Stimulated activated naive CD8-positive, alpha-beta T cell treated with anti-CD3 and anti-CD28 coated beads, Interleukin-15, Interleukin-2, amounts not matched to agents 100 ng/mL and 50 ng/mL, for 24 hours (primary cell): ENCODE measurements around the gene RBM38.
"Not testable (repeated sequence)": the region's sequence is repeated elsewhere in the genome, so short reads cannot be mapped to it uniquely, and the experiment has no call there.

Experiments
- H3K27ac Mint-ChIP-seq: one replicate; pipeline ENCODE4 v1.8.0; 2021; ENCODE audit warnings: mild to moderate bottlenecking, mixed read lengths
- H3K27me3 Mint-ChIP-seq: one replicate; pipeline ENCODE4 v1.8.0; 2021; ENCODE audit warnings: mixed read lengths
- H3K36me3 Mint-ChIP-seq: one replicate; pipeline ENCODE4 v1.8.0; 2021; ENCODE audit warnings: low read depth, mixed read lengths
- H3K4me1 Mint-ChIP-seq: one replicate; pipeline ENCODE4 v1.8.0; 2021; ENCODE audit warnings: low read depth, mixed read lengths
- H3K4me3 Mint-ChIP-seq: one replicate; pipeline ENCODE4 v1.8.0; 2021; ENCODE audit warnings: mild to moderate bottlenecking, mixed read lengths
- H3K9me3 Mint-ChIP-seq: one replicate; pipeline ENCODE4 v1.8.0; 2021; ENCODE audit warnings: mixed read lengths

RBM38 gene

DNA sequence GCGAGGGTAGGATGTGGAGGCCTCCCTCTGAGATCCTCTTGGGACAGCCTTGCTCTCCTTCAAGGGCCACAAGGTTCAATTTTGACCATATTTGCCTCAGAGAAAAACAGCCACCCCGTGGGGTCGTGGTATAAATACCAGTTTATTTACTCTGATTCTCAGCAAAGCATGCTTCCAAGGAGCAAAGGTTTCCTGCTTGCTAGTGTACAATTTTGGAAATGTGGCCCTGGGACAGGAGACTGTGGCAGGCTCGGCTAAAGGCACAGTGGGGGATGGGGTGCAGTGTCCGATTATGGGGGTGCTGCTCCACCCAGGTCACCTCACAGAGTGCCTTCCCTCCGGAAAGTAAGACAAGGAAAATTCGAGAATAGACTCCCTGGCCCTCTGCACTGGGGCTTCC, 31.1 kb downstream of the RBM38 start:
- peaks cover 30% of the 10 kb centered on the region for H3K4me1 Mint-ChIP-seq
- H3K36me3 Mint-ChIP-seq = no peaks in the 10 kb centered on the region
- H3K9me3 Mint-ChIP-seq = no peaks in the 10 kb centered on the region
- H3K4me3 Mint-ChIP-seq = no peak overlapping the region
- H3K27ac Mint-ChIP-seq = no peak overlapping the region
- no peaks in the 10 kb centered on the region for H3K27me3 Mint-ChIP-seq

DNA sequence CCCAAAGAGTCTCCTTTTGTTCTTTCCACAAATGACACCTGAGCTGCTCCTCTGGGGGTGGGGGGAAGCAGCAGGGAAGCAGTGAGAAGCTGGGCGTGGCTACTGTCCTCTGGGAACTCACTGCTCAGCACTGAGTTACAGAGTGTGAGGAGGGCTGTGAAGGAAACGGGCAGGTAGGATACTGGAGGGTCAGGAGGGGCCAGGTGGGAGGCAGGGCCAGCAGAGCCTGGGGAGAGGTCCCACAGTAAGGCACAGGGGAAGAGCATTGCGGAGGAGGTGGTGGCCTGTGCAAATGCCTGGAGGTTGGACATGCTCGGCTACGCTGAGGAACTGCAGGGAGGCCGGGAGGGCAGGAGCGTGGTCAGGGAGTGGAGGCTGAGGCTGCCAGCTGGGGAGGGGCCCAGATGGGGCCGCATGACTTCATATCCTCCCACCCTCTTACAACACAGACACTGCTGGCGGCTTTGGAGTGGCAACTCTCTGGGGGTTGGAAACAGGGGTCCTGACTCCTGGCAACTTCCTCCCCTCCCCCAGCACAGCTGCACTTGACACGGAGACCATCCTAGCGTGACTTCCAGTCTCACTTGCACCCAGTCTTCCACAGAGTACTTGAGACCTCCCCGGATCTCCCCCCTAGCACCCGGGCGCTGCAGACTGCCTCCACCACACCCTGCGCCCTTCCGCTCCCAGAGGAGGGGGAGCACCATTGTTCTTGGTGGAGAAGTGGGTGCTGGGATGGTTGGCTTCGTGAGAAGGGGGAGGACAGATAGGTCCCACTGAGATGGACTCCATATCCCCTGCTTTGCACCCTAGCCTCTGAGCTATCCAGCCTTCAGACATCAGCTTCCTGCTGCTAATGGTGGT, 34.2 kb downstream of the RBM38 start:
- Mint-ChIP-seq H3K4me1 (peaks cover 46% of the 10 kb centered on the region), H3K4me3 (no peak overlapping the region), H3K36me3 (no peaks in the 10 kb centered on the region), H3K9me3 (no peaks in the 10 kb centered on the region), H3K27me3 (no peaks in the 10 kb centered on the region), H3K27ac (peak overlapping the region; percentile 38)

DNA sequence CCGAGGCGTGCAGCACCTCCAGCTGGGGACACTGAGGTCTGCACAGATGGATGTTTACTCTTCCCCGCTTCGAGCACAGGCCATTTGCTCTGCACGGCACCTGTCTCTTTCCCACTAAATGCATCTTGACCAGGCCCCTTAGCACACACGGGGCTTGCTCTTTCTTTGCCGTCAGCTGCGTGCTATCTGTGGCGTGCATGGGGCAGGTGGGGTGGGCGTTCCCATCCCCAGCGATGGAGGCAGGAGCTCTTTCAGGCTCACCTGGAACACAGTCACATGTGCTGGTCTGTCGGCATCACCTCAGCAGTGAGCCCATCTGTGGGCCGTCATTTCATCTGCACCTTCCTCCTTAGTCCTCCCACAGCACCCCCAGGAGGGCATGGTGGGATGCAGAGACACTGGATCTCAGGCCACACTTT, 35.1 kb downstream of the RBM38 start:
- H3K27me3 Mint-ChIP-seq = no peaks in the 10 kb centered on the region
- peak overlapping the region; percentile 45 for H3K4me3 Mint-ChIP-seq
- H3K9me3 Mint-ChIP-seq = no peaks in the 10 kb centered on the region
- no peak overlapping the region for H3K27ac Mint-ChIP-seq
- no peaks in the 10 kb centered on the region for H3K36me3 Mint-ChIP-seq
- H3K4me1 Mint-ChIP-seq = peaks cover 52% of the 10 kb centered on the region

DNA sequence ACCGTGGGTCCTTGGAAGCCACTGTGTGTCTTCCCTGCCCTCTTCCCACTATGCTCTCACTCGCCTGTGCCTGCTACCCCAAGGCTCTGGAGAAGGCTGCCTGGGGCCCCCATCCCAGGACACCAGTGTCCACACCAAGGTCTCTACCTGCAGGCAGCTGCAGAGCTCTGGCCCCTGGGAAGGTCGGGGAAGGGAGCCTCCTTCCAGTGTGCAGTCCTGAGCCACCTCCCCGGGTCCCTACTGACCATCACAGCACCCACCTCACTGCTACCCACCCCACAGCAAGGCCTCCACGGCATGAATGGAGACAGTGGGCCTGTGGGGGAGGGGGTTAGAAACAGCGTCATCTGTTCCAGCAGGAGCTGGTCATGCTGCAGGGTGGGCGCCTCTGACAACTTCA, 35.6 kb downstream of the RBM38 start:
- no peaks in the 10 kb centered on the region for H3K9me3 Mint-ChIP-seq
- H3K4me1 Mint-ChIP-seq = peaks cover 57% of the 10 kb centered on the region
- H3K4me3 Mint-ChIP-seq = no peak overlapping the region
- H3K27me3 Mint-ChIP-seq = no peaks in the 10 kb centered on the region
- H3K27ac Mint-ChIP-seq = no peak overlapping the region
- H3K36me3 Mint-ChIP-seq = no peaks in the 10 kb centered on the region

DNA sequence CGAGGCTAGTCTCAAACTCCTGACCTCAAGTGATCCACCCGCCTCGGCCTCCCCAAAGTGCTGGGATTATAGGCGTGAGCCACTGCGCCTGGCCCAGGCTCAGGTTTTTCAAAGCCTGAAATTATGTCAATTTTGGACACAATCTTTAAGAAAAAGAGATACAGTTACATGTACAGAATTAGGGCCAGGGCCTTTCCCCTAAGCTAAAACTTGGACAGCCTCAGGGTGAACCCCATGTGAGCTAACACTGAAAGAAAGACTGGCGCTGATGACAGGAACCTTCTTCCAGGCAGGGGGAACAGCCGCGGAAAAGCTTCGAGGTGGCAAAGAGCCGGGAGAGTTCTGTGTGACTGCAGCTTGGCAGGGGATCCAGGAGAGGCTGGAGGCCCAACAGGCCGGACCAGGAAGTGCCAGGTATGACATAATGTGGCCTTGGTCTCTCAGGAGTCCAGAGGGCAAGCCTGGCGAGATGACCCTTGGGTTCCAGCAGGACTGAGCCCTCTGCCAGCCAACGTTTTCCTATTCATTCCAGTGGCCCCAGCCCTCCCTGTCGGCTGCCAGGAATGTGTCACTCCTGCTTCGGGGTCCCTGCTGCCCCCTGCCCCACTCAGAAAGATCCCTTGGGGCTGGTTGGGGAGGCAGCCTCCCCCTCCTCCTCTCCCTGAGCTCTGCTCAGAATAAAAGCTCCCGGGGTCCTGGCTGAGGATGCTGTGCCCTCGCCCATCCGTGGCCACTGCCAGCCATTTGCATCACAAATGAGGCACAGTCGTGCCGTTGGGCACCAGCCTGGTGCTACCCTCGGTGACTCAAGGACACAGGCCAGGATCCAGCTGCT, 37.3 kb downstream of the RBM38 start:
- Mint-ChIP-seq H3K36me3 (no peaks in the 10 kb centered on the region), H3K27ac (no peak overlapping the region), H3K4me1 (peaks cover 72% of the 10 kb centered on the region)

DNA sequence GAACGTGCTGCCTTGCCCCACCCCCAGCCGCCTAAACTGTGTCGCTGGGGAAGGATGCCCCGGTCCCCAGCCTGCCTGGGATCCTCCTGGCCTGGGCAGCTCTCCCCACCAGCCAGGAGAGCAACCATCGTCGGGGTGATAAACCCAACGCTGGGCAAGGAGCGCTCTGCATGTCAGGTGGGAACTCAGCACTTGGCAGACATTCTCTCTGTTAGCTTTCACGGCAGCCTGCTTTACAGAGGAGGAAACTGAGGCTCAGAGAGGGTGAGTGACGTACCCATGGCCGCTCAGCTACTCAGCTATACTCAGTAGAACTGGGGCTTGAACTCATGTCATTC, 37.9 kb downstream of the RBM38 start:
- H3K4me3 Mint-ChIP-seq = no peak overlapping the region
- H3K9me3 Mint-ChIP-seq = no peaks in the 10 kb centered on the region
- H3K36me3 Mint-ChIP-seq = no peaks in the 10 kb centered on the region
- no peaks in the 10 kb centered on the region for H3K27me3 Mint-ChIP-seq
- no peak overlapping the region for H3K27ac Mint-ChIP-seq
- H3K4me1 Mint-ChIP-seq = peaks cover 76% of the 10 kb centered on the region

More for the DNA sequence above, 37.3 kb downstream of the RBM38 start:
- Mint-ChIP-seq H3K4me3 (no peak overlapping the region), H3K9me3 (no peaks in the 10 kb centered on the region), H3K27me3 (no peaks in the 10 kb centered on the region)

DNA sequence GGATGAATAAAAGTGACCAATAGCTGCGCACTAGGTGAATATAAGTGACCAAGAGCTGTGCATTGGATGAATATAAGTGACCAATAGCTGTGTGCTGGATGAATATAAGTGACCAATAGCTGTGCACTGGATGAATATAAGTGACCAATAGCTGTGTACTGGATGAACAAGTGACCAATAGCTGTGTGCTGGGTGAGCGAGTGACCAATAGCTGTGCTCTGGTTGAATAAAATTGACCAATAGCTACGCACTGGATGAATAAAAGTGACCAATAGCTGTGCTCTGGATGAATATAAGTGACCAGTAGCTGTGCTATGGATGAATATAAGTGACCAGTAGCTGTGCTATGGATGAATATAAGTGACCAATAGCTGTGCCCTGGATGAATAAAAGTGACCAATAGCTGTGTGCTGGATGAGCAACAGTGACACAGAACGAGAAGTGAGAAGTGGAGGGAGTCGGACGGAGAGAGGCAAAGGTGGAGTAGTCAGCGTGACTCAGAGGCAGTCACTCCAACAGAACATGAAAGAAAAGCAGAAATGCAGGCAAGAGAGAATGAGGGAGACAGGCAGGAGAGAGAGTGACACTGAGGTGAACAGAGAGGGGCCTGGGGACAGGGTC, 38.5 kb downstream of the RBM38 start:
- Mint-ChIP-seq H3K27ac (peak overlapping the region; percentile 12), H3K27me3 (no peaks in the 10 kb centered on the region), H3K4me1 (peaks cover 78% of the 10 kb centered on the region), H3K9me3 (no peaks in the 10 kb centered on the region), H3K4me3 (no peak overlapping the region), H3K36me3 (no peaks in the 10 kb centered on the region)

DNA sequence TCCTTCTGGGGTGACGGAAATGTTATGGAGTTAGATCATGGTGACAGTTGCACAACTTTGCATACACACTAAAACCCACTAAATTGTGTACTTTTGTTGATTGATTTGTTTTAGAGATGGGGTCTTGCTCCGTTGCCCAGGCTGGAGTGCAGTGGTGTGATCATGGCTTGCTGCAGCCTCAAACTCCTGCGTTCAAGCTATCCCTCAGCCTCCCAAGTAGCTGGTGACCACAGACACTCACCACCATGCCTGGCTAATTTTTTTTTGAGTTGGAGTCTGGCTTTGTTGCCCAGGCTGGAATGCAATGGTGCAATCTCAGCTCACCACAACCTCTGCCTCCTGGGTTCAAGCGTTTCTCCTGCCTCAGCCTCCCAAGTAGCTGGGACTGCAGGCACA, 39.0 kb downstream of the RBM38 start:
- H3K27me3 Mint-ChIP-seq, H3K36me3 Mint-ChIP-seq, H3K4me3 Mint-ChIP-seq, H3K9me3 Mint-ChIP-seq: not testable (repeated sequence)
- H3K27ac Mint-ChIP-seq = peak overlapping the region; percentile 12
- peaks cover 79% of the 10 kb centered on the region for H3K4me1 Mint-ChIP-seq

DNA sequence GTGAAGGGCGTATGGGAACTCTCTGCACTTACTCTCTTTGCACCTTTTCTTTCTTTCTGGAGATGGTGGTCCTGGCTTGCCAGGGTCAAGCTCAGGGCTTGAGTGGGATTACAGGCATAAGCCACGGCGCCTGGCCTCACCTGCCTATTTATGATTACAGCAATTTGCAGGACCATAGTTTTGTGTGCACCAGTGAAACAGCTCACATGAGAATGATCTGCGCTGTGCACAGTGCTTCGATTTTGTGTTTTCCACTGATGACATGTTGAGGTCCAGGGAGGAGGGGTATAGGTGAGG, 40.3 kb downstream of the RBM38 start:
- Mint-ChIP-seq H3K27ac (no peak overlapping the region), H3K36me3 (no peaks in the 10 kb centered on the region), H3K4me3 (no peak overlapping the region), H3K9me3 (no peaks in the 10 kb centered on the region), H3K4me1 (peaks cover 77% of the 10 kb centered on the region), H3K27me3 (no peaks in the 10 kb centered on the region)

DNA sequence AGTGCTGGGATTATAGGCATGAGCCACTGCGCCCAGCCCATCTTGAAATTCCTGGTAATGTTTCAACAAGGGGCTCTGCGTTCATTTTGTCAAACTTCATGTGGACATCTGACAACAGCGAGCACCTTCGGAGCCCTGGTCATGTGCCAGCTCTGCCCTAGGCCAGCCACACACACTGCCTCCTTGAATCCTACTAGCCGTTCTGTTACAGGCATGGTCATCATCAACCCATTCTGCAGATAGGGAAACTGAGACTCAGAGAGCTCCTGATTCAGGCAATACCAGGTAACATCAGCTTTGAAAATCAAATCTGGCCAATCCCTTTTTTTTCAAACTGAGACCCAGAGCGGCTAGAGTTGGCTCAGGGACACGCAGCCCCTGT, 41.3 kb downstream of the RBM38 start:
- peaks cover 71% of the 10 kb centered on the region for H3K4me1 Mint-ChIP-seq
- peak overlapping the region; percentile 87 for H3K27ac Mint-ChIP-seq
- no peaks in the 10 kb centered on the region for H3K36me3 Mint-ChIP-seq
- H3K4me3 Mint-ChIP-seq = peak overlapping the region; percentile 13
- H3K9me3 Mint-ChIP-seq = no peaks in the 10 kb centered on the region
- H3K27me3 Mint-ChIP-seq = no peaks in the 10 kb centered on the region

DNA sequence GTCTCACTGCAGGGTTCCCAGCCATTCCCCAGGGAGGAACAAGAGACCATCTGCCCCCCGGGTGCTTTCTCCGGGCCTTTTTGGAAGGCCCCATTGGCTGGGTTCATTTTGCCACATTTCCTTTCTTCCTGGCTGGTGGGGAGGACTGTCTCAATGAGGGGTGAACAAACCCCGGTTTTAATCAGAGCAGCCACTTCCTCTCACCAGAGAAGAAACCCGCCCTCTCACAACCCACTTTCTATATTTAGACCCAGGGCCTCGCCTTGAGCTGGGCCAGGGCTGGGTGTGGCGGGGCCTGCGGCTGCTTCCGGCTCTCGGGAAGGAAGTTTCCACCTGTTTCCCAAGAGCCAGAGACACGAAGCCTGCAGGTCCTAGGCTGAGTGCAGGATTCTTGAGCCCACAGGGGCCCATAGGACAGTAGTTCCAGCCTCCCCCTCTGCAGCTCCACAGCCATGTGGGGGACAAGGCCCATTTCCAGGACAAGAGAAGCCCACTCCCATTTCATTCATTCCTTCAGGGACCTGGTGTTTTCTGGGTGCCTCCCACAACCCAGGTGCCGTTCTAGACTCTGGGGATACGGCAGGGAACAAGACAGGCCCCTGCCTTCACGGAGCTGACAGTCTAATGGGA, 41.8 kb downstream of the RBM38 start:
- H3K4me1 Mint-ChIP-seq = peaks cover 68% of the 10 kb centered on the region
- H3K4me3 Mint-ChIP-seq = peak overlapping the region; percentile 13
- H3K27ac Mint-ChIP-seq = peak overlapping the region; percentile 87
- no peaks in the 10 kb centered on the region for H3K27me3 Mint-ChIP-seq
- no peaks in the 10 kb centered on the region for H3K9me3 Mint-ChIP-seq
- H3K36me3 Mint-ChIP-seq = no peaks in the 10 kb centered on the region

DNA sequence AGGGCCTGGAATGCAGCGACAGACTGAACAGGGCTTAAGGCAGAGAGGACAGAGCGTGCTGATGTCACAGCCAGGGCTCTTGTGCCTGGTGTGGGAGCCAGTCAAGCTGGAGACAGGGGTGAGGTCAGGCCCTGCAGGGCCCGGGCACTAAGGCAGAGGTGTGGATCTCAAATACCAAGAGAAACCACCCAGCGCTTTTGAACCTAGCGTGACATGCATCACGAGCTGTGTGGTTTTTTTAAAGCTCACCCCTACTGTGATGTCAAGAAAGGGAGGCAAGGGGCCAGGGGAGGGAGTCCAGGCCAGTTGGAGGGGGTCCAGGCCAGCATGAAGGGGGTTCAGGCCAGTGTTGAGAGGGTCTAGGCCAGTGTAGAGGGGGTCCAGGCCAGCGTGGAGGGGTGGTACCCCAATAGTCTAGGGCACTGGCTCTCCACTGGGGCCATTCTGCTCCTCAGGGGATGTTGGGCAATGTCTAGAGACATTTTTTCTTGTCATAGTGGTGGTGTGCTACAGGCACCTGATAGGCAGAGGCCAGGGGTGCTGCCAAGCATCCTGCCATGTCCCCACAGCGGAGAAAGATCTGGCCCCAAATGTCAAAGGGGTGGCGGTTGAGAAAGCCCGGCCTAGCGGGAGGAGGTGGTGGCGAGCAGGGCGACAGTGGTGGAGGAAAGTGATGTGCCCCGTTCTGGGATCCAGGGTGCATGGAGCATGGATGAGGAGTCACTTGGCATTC, 42.6 kb downstream of the RBM38 start:
- peak overlapping the region; percentile 87 for H3K27ac Mint-ChIP-seq
- no peaks in the 10 kb centered on the region for H3K27me3 Mint-ChIP-seq
- H3K9me3 Mint-ChIP-seq = no peaks in the 10 kb centered on the region
- no peak overlapping the region for H3K4me3 Mint-ChIP-seq
- H3K36me3 Mint-ChIP-seq = no peaks in the 10 kb centered on the region
- peaks cover 68% of the 10 kb centered on the region for H3K4me1 Mint-ChIP-seq

DNA sequence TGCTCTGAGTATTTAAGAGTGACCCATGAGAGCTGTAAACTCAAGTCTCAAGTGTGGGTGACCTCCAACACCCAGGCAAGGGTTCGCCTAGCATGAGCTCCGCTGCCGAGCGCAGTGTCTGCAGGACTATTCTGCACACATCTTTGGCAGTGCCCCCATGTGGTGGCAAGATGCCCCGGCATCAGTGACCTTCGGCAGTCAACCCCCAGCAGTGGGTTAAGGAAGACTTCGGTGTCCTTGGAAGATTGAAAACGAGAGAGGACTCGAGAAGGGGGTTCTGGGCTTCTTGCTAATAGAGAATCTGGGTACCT, 43.1 kb downstream of the RBM38 start:
- H3K9me3 Mint-ChIP-seq = no peaks in the 10 kb centered on the region
- H3K4me3 Mint-ChIP-seq = no peak overlapping the region

DNA sequence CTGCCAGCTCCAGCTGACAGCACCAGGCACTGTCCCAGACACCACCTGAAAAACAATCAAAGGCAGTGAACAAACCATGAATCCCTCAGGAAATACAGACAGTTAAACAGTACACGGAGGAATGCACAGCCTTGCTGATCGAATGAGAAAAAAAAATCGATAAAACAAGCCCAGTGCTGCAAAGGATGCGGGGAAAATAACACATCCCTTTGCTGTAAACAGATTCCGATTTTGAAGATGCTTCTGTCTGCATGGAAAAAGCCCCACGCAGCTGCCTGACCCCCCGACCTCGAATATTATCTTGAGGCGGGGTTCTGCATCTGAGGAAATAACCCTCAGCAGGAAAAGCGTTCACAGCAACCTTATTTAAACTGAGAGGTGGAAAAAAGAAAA, 43.9 kb downstream of the RBM38 start:
- Mint-ChIP-seq H3K4me3 (no peak overlapping the region), H3K9me3 (no peaks in the 10 kb centered on the region), H3K36me3 (no peaks in the 10 kb centered on the region), H3K4me1 (peaks cover 60% of the 10 kb centered on the region), H3K27me3 (no peaks in the 10 kb centered on the region), H3K27ac (no peak overlapping the region)

More for the DNA sequence above, 43.1 kb downstream of the RBM38 start:
- peaks cover 65% of the 10 kb centered on the region for H3K4me1 Mint-ChIP-seq
- H3K27ac Mint-ChIP-seq = peak overlapping the region; percentile 41
- H3K36me3 Mint-ChIP-seq = no peaks in the 10 kb centered on the region
- H3K27me3 Mint-ChIP-seq = no peaks in the 10 kb centered on the region
